ENCODE data around the gene BCL2L12.
"Not testable (repeated sequence)": the region's sequence is repeated elsewhere in the genome, so short reads cannot be mapped to it uniquely, and the experiment has no call there.

Gene BCL2L12

DNA sequence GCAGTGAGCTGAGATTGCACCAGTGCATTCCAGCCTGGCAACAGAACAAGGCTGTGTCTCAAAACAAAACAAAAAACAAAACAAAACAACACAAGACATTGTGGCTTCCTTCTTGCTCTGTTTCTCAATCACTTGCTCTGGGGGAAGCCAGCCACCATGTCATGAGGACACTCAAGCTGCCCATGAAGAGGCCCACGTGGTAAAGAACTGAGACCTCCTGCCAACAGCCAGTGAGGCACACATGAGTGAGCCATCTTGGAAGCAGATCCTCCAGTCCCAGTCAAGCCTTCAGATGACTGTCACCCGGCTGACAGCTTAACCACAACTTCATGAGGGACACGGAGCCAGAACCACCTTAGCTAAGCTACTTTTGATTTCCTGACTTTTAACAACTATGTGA, 50.4 kb downstream of the BCL2L12 start:
- no peaks in the 10 kb centered on the region for H3K36me3 ChIP-seq (ENCODE audit: insufficient read depth, low read length)
- no peak for DNase-seq (ENCODE audit: low read depth, low spot score)
- TF ChIP-seq POLR2AphosphoS5 (IDR thresholded peaks at IDR 0.05; ENCODE audit: borderline replicate concordance, low read depth, low read length) (no peak), EZH2 (IDR thresholded peaks at IDR 0.05) (no peak), FOXP2 (optimal IDR thresholded peaks at IDR 0.05; ENCODE audit: control extremely low read depth, extremely low read length, insufficient read depth) (no peak)
- no peak overlapping the region for H3K4me3 ChIP-seq
- no peak overlapping the region for H3K27ac ChIP-seq
- H3K9ac ChIP-seq (ENCODE audit: insufficient read length): no peak overlapping the region
- no peaks in the 10 kb centered on the region for H3K9me3 ChIP-seq (ENCODE audit: low read depth, low read length)

GRCh38 chr19:49718511-49718910, 52.8 kb downstream of the BCL2L12 start:
- no peak overlapping the region for H3K4me3 ChIP-seq
- H3K9ac ChIP-seq (ENCODE audit: insufficient read length): no peak overlapping the region
- H3K9me3 ChIP-seq (ENCODE audit: low read depth, low read length): no peaks in the 10 kb centered on the region
- H3K36me3 ChIP-seq (ENCODE audit: insufficient read depth, low read length): no peaks in the 10 kb centered on the region
- H3K27ac ChIP-seq: no peak overlapping the region
- DNase-seq (ENCODE audit: low read depth, low spot score): no peak
- TF ChIP-seq FOXP2 (optimal IDR thresholded peaks at IDR 0.05; ENCODE audit: control extremely low read depth, extremely low read length, insufficient read depth) (no peak), POLR2AphosphoS5 (IDR thresholded peaks at IDR 0.05; ENCODE audit: borderline replicate concordance, low read depth, low read length) (no peak), EZH2 (IDR thresholded peaks at IDR 0.05) (no peak)

DNA sequence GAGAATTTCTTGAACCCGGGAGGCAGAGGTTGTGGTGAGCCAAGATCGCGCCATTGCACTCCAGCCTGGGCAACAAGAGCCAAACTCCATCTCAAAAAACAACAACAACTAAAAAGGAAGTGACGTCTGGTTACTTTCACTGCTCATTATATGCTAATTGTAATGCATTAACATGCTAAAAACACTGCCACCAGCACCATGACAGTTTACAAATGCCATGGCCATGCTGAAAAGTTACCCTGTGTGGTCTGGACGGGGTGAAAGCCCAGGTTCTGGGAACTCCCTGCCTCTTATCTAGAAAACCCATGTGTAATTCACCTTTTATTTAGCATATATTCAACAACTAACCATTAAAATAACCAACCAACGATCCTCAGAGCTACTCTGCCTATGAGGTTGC, 53.3 kb downstream of the BCL2L12 start:
- no peaks in the 10 kb centered on the region for H3K9me3 ChIP-seq (ENCODE audit: low read depth, low read length)
- H3K4me3 ChIP-seq: no peak overlapping the region
- no peak overlapping the region for H3K27ac ChIP-seq
- H3K36me3 ChIP-seq (ENCODE audit: insufficient read depth, low read length): no peaks in the 10 kb centered on the region
- H3K9ac ChIP-seq (ENCODE audit: insufficient read length): no peak overlapping the region
- DNase-seq (ENCODE audit: low read depth, low spot score): no peak
- TF ChIP-seq POLR2AphosphoS5 (IDR thresholded peaks at IDR 0.05; ENCODE audit: borderline replicate concordance, low read depth, low read length) (no peak), EZH2 (IDR thresholded peaks at IDR 0.05) (no peak), FOXP2 (optimal IDR thresholded peaks at IDR 0.05; ENCODE audit: control extremely low read depth, extremely low read length, insufficient read depth) (no peak)

DNA sequence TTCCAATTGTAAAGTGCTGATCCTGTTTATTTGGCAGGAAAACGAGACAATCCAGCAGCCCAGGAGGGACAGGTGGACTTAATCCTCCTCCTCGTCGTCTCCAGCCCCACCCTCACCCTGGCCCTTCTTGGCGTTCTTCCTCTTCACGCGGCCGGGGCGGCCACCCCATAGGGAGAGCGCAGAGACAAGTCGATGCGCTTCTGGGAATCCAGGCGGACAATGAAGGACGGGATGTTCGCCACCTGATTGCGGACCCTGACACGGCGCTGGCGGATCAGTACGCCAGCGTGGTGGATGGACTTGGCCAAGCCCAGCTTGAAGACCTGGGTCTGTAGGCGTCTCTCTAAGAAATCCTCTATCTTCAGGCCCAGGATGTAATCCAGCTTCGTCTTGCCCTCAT, 53.7 kb downstream of the BCL2L12 start:
- not testable (repeated sequence) for H3K36me3 ChIP-seq (ENCODE audit: insufficient read depth, low read length); H3K9ac ChIP-seq (ENCODE audit: insufficient read length); H3K27ac ChIP-seq; H3K9me3 ChIP-seq (ENCODE audit: low read depth, low read length); H3K4me3 ChIP-seq; DNase-seq (ENCODE audit: low read depth, low spot score)

Measured in SK-N-MC (cell line).